ENCODE measurements around the gene SF3A2.

Gene SF3A2

GRCh38 chr19:2237869-2238153 lies 1.2 kb downstream of the SF3A2 start:
- DNase-seq (ENCODE audit: insufficient read length, low spot score), result no peak
- FAIRE-seq, result no peak
- TF ChIP-seq CTCF (IDR thresholded peaks at IDR 0.05; ENCODE audit: insufficient read depth, missing control alignments), result no peak

GRCh38 chr19:2239173-2239572 lies 2.5 kb downstream of the SF3A2 start:
- no peak for DNase-seq (ENCODE audit: insufficient read length, low spot score)
- no peak for TF ChIP-seq CTCF (IDR thresholded peaks at IDR 0.05; ENCODE audit: insufficient read depth, missing control alignments)
- no peak for FAIRE-seq

GRCh38 chr19:2239771-2240770 lies 3.4 kb downstream of the SF3A2 start:
- FAIRE-seq, result no peak
- TF ChIP-seq CTCF (IDR thresholded peaks at IDR 0.05; ENCODE audit: insufficient read depth, missing control alignments), result no peak
- no peak for DNase-seq (ENCODE audit: insufficient read length, low spot score)

GRCh38 chr19:2240881-2241760 lies 4.5 kb downstream of the SF3A2 start:
- no peak for TF ChIP-seq CTCF (IDR thresholded peaks at IDR 0.05; ENCODE audit: insufficient read depth, missing control alignments)
- DNase-seq (ENCODE audit: insufficient read length, low spot score) (no peak), FAIRE-seq (no peak)

GRCh38 chr19:2242092-2242537 lies 5.5 kb downstream of the SF3A2 start:
- DNase-seq (ENCODE audit: insufficient read length, low spot score), result no peak
- no peak for FAIRE-seq
- TF ChIP-seq CTCF (IDR thresholded peaks at IDR 0.05; ENCODE audit: insufficient read depth, missing control alignments), result no peak

- FAIRE-seq (no peak), DNase-seq (ENCODE audit: insufficient read length, low spot score) (no peak)
- no peak for TF ChIP-seq CTCF (IDR thresholded peaks at IDR 0.05; ENCODE audit: insufficient read depth, missing control alignments)
These were observed 6.2 kb downstream of the SF3A2 start for GRCh38 chr19:2242816-2243215.

Measured in D721Med (cell line).